ENCODE measurements around the gene IL22RA2. TPM values are rescaled to one million over a fixed set of nuclear protein-coding genes. Genes with fewer than 3 reads are reported as not detected.
"Not testable (repeated sequence)": the region's sequence is repeated elsewhere in the genome, so short reads cannot be mapped to it uniquely, and the experiment has no call there.

The IL22RA2 gene
- total and polyA plus RNA-seq, 2 of the 13 experiments (the other 11 are each of a cell fraction or from before 2014, with no cell fraction given), result not detected

GRCh38 chr6:137216106-137216505, 42.7 kb upstream of the IL22RA2 start:
- DNase-seq (ENCODE audit: low spot score), result no peak
- intact Hi-C loops (cut with micrococcal nuclease; ENCODE audit: unreplicated experiment), result loop anchor here (5.0 kb wide), 1 partner anchor 41 kb away; no protein-coding TSS in a partner anchor
- ChIA-PET CTCF (ENCODE audit: low intra/inter-chr PET ratio, low total read pairs) (no interaction called here), POLR2A (interaction anchor here (1.1 to 1.5 kb wide), 2 partner anchors 26 to 134 kb away, joined by 3 to 4 read pairs; no protein-coding TSS in a partner anchor)
- Histone ChIP-seq H3K9me3 (ENCODE audit: low read length) (no peaks in the 10 kb centered on the region), H3K4me1 (ENCODE audit: insufficient read depth, low read length) (peaks cover 66% of the 10 kb centered on the region), H3K79me2 (ENCODE audit: insufficient read depth, low read length) (peaks cover 80% of the 10 kb centered on the region), H3K27ac (ENCODE audit: extremely low read length, insufficient read depth, low read length) (peak overlapping the region; percentile 88), H3K9ac (ENCODE audit: insufficient read depth, low read depth, low read length) (peak overlapping the region; percentile 92), H3K4me2 (ENCODE audit: low read depth, low read length) (peak overlapping the region; percentile 92), H3K27me3 (ENCODE audit: control insufficient read depth in 1 of 2, insufficient read depth in 2 of 2, low read length in 2 of 2) (peaks cover 0 to 4% of the 10 kb centered on the region in 2 experiments; a peak in 1 of 5 replicates), H3K36me3 (replicated peaks in 1 of 2; ENCODE audit: control insufficient read depth in 1 of 2, insufficient read depth in 2 of 2, low read length in 2 of 2) (peaks cover 0 to 14% of the 10 kb centered on the region in 2 experiments; a peak in 2 of 5 replicates), H4K20me1 (ENCODE audit: insufficient read depth, low read length) (peaks cover 42% of the 10 kb centered on the region), H2AFZ (ENCODE audit: low read length) (no peak overlapping the region), H3K4me3 (replicated peaks in 1 of 3; ENCODE audit: insufficient read depth in 1 of 3, low read depth in 2 of 3, low read length in 3 of 3) (peak overlapping the region; percentile 87 to 93 (median 89); a peak in 5 of 6 replicates)
- TF ChIP-seq CBFB (CRISPR knock-in tag; IDR thresholded peaks at IDR 0.05) (no peak), TBX2 (CRISPR knock-in tag; IDR thresholded peaks at IDR 0.05; ENCODE audit: borderline replicate concordance) (0 out of 2 replicates have a peak, but pooled peaks have one; percentile 17), GATA4 (IDR thresholded peaks at IDR 0.05; ENCODE audit: borderline replicate concordance, low read depth) (no peak)
- no peak for ATAC-seq
- in situ Hi-C loops (cut with HindIII; ENCODE audit: extremely low pct_ligation_motif_present, low pct_unique_long_range_greater_than_20kb), result no loop called here
- no peak for FAIRE-seq
- no TSS peak for BruUV-seq (replicated peaks)

- POLR2A ChIA-PET, result interaction anchor here (1.1 to 1.5 kb wide), 2 partner anchors 26 to 134 kb away, joined by 3 to 4 read pairs; no protein-coding TSS in a partner anchor
- DNase-seq (ENCODE audit: low spot score); H3K9me3 ChIP-seq (ENCODE audit: low read length); CTCF ChIA-PET (ENCODE audit: low intra/inter-chr PET ratio, low total read pairs); BruUV-seq (replicated peaks); H3K4me3 ChIP-seq (replicated peaks in 1 of 3; ENCODE audit: insufficient read depth in 1 of 3, low read depth in 2 of 3, low read length in 3 of 3); H3K27ac ChIP-seq (ENCODE audit: extremely low read length, insufficient read depth, low read length); ATAC-seq; FAIRE-seq; H3K9ac ChIP-seq (ENCODE audit: insufficient read depth, low read depth, low read length); H3K27me3 ChIP-seq (ENCODE audit: control insufficient read depth in 1 of 2, insufficient read depth in 2 of 2, low read length in 2 of 2); H2AFZ ChIP-seq (ENCODE audit: low read length); in situ Hi-C loops (cut with HindIII; ENCODE audit: extremely low pct_ligation_motif_present, low pct_unique_long_range_greater_than_20kb): not testable (repeated sequence)
- H3K36me3 ChIP-seq (replicated peaks in 1 of 2; ENCODE audit: control insufficient read depth in 1 of 2, insufficient read depth in 2 of 2, low read length in 2 of 2), result peaks cover 0 to 14% of the 10 kb centered on the region in 2 experiments; a peak in 2 of 5 replicates
- peaks cover 85% of the 10 kb centered on the region for H3K79me2 ChIP-seq (ENCODE audit: insufficient read depth, low read length)
- WGBS (ENCODE audit: low lambda C conversion rate), result 91% methylated on average over 3 of the region's 3 CpGs
- peaks cover 42% of the 10 kb centered on the region for H4K20me1 ChIP-seq (ENCODE audit: insufficient read depth, low read length)
- intact Hi-C loops (cut with micrococcal nuclease; ENCODE audit: unreplicated experiment), result loop anchor here (5.0 kb wide), 1 partner anchor 42 kb away; no protein-coding TSS in a partner anchor
- peak overlapping the region; percentile 15; the same call in 1 of the 2 replicates for H3K4me2 ChIP-seq (ENCODE audit: low read depth, low read length)
- H3K4me1 ChIP-seq (ENCODE audit: insufficient read depth, low read length), result peaks cover 68% of the 10 kb centered on the region
Measured at GRCh38 chr6:137215630-137216029, 42.2 kb upstream of the IL22RA2 start.

Data from HepG2 (cell line).